HepG2 (cell line): ENCODE data around the gene UBE2B. TPM values are rescaled to one million over a fixed set of nuclear protein-coding genes. Genes with fewer than 3 reads are reported as not detected.

Source experiments
- CREB1 ChIP-seq, 2 experiments: fragments of 450-650 bp in 1 of 2; IDR thresholded peaks; 2 replicates each; pipeline ENCODE4 v1.6.1; 2016 to 2017; ENCODE audit warnings: control low read depth in 1 of 2, mild to moderate bottlenecking in 1 of 2, missing compliant biosample characterization in 1 of 2, missing genetic modification characterization in 1 of 2
- GFI1 ChIP-seq: sonication (generic); formaldehyde crosslinking; IDR thresholded peaks from 2 replicates; pipeline ENCODE4 v1.5.0; 2020; ENCODE audit warnings: missing genetic modification reagents, mild to moderate bottlenecking, borderline replicate concordance
- GTF2F1 ChIP-seq: fragments of 150-350 bp; IDR thresholded peaks from 2 replicates; pipeline ENCODE4 v1.6.1; 2014; ENCODE audit warnings: low read length
- JUN ChIP-seq: sonication (generic); formaldehyde crosslinking; IDR thresholded peaks from 2 replicates; pipeline ENCODE4 v1.4.0; 2020; ENCODE audit warnings: mild to moderate bottlenecking, missing genetic modification reagents
- NR2F2 ChIP-seq: IDR thresholded peaks from 2 replicates; pipeline ENCODE4 v1.6.1; 2012; ENCODE audit warnings: low read depth, inconsistent platforms, borderline replicate concordance
- TMF1 ChIP-seq: sonication (generic); formaldehyde crosslinking; IDR thresholded peaks from 2 replicates; pipeline ENCODE4 v1.8.1; 2022; ENCODE audit warnings: low read depth, missing genetic modification reagents
- ZNF713 ChIP-seq: sonication (generic); formaldehyde crosslinking; IDR thresholded peaks from 2 replicates; pipeline ENCODE4 v1.4.0; 2020; ENCODE audit warnings: mild to moderate bottlenecking, missing genetic modification reagents
- polyA plus RNA-seq, 8 experiments: library from polyadenylated mRNA; depleted of rRNA in 3 of 8; stranded (reverse) in 7 of 8; unstranded in 1 of 8; fragments of >200 nt; fragmentation: Illumina TruSeq in 4 of 8; extraction: Trizol in 4 of 8; gene quantifications; 2 replicates each; pipeline versions ENCODE4 v1.2.1 to v1.2.3, GENCODE V29; 2011 to 2016; ENCODE audit warnings: low read depth in 4 of 8, missing spikeins in 1 of 8, mixed read lengths in 1 of 8; ENCODE audit not compliant: insufficient read depth in 1 of 8
- total RNA-seq, 5 experiments: library from RNA; depleted of rRNA; stranded (reverse); fragments of >200 nt; fragmentation: Illumina TruSeq; extraction: Trizol; gene quantifications; 2 replicates each; pipeline ENCODE4 v1.2.3, GENCODE V29; 2016; ENCODE audit warnings: low read depth in 1 of 5
- TF ChIP-seq, protein P1 (sequence below): sonication (generic); formaldehyde crosslinking; conservative IDR thresholded peaks from 2 replicates; pipeline ENCODE4 v1.4.0; 2020; ENCODE audit warnings: missing genetic modification reagents
- TF ChIP-seq, protein P2 (sequence below): sonication (generic); formaldehyde crosslinking; conservative IDR thresholded peaks from 2 replicates; pipeline ENCODE4 v1.4.0; 2020; ENCODE audit warnings: missing genetic modification reagents
- TF ChIP-seq, protein P3 (sequence below): IDR thresholded peaks from 2 replicates; pipeline ENCODE4 v1.4.0; 2020; ENCODE audit warnings: mild to moderate bottlenecking, missing genetic modification reagents
- TF ChIP-seq, protein P4 (sequence below): IDR thresholded peaks from 2 replicates; pipeline ENCODE4 v1.6.1; 2012; ENCODE audit warnings: low read length, improper control_type of control experiment
- TF ChIP-seq, protein P5 (sequence below): sonication (generic); formaldehyde crosslinking; IDR thresholded peaks from 2 replicates; pipeline ENCODE4 v1.4.0; 2020; ENCODE audit warnings: mild to moderate bottlenecking, missing genetic modification reagents
- TF ChIP-seq, protein P6 (sequence below): sonication (generic); formaldehyde crosslinking; IDR thresholded peaks from 2 replicates; pipeline ENCODE4 v1.9.0; 2021; ENCODE audit warnings: missing genetic modification reagents, borderline replicate concordance

UBE2B gene
- total and polyA plus RNA-seq, 2 of the 13 experiments (the other 11 are each of a cell fraction or from before 2014, with no cell fraction given) = 25.2 to 56.0 TPM

DNA sequence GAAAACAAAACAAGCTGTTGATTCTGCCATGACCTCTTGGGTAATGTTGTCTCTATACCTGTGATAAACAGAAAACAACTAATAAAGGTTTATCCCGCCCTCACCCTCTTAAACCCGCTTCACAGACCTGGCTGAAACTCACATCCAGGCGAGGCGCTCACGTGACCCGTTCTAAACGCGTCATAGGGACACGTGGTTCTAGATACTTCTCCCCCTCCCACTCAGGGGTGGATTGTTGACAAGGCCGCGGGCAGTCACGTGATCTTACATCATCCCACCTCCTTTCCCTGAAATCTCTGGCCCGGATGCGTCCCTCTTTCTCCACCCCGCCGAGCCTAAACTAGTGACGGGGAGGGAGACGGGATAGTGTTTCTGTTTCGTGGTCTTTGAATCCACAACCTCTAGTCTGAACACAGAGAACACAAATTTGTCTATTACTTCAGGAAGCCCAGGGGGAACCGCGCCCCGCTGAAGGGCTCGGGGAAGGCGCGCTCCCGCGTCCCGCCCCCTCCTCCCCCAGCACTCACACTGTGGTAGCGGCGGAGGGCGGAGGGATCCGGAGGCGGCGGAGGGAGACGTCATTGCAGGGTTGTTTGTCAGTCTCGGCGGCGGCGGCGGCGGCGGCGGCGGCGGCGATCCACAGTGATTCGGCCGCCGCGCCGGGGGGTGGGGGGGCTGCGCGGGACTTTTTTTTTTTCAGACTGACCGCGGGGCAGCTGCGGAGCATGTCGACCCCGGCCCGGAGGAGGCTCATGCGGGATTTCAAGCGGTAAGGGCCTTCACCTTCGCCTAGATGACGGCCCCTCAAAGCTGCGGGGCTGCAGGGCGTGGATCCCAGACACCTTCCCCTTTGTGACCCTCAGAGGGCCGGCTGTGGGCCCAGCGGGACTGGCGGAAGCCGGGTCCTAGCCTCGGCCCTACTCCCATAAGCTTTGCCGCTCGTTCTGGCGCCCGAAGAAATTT is at the start of gene UBE2B (continued):
- TF ChIP-seq GFI1 (CRISPR knock-in tag) = peak; percentile 31; the same call in 1 of the 2 replicates
- TF ChIP-seq JUN (CRISPR knock-in tag) = peak; percentile 67
- peak; percentile 96 for TF ChIP-seq CREB1 (IDR thresholded peaks at IDR 0.05)
- TF ChIP-seq CREB1 (CRISPR knock-in tag; IDR thresholded peaks at IDR 0.05) = peak; percentile 96
- TF ChIP-seq, protein P1, sequence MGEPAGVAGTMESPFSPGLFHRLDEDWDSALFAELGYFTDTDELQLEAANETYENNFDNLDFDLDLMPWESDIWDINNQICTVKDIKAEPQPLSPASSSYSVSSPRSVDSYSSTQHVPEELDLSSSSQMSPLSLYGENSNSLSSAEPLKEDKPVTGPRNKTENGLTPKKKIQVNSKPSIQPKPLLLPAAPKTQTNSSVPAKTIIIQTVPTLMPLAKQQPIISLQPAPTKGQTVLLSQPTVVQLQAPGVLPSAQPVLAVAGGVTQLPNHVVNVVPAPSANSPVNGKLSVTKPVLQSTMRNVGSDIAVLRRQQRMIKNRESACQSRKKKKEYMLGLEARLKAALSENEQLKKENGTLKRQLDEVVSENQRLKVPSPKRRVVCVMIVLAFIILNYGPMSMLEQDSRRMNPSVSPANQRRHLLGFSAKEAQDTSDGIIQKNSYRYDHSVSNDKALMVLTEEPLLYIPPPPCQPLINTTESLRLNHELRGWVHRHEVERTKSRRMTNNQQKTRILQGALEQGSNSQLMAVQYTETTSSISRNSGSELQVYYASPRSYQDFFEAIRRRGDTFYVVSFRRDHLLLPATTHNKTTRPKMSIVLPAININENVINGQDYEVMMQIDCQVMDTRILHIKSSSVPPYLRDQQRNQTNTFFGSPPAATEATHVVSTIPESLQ (CRISPR knock-in tag) = 0 out of 2 replicates have a peak, but pooled peaks have one; percentile 96
- TF ChIP-seq TMF1 (CRISPR knock-in tag) = peak; percentile 70; the same call in 1 of the 2 replicates
- TF ChIP-seq ZNF713 (CRISPR knock-in tag) = no peak
- TF ChIP-seq, protein P2, sequence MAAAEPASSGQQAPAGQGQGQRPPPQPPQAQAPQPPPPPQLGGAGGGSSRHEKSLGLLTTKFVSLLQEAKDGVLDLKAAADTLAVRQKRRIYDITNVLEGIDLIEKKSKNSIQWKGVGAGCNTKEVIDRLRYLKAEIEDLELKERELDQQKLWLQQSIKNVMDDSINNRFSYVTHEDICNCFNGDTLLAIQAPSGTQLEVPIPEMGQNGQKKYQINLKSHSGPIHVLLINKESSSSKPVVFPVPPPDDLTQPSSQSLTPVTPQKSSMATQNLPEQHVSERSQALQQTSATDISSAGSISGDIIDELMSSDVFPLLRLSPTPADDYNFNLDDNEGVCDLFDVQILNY = 0 out of 2 replicates have a peak, but pooled peaks have one; percentile 43
- TF ChIP-seq, protein P3, sequence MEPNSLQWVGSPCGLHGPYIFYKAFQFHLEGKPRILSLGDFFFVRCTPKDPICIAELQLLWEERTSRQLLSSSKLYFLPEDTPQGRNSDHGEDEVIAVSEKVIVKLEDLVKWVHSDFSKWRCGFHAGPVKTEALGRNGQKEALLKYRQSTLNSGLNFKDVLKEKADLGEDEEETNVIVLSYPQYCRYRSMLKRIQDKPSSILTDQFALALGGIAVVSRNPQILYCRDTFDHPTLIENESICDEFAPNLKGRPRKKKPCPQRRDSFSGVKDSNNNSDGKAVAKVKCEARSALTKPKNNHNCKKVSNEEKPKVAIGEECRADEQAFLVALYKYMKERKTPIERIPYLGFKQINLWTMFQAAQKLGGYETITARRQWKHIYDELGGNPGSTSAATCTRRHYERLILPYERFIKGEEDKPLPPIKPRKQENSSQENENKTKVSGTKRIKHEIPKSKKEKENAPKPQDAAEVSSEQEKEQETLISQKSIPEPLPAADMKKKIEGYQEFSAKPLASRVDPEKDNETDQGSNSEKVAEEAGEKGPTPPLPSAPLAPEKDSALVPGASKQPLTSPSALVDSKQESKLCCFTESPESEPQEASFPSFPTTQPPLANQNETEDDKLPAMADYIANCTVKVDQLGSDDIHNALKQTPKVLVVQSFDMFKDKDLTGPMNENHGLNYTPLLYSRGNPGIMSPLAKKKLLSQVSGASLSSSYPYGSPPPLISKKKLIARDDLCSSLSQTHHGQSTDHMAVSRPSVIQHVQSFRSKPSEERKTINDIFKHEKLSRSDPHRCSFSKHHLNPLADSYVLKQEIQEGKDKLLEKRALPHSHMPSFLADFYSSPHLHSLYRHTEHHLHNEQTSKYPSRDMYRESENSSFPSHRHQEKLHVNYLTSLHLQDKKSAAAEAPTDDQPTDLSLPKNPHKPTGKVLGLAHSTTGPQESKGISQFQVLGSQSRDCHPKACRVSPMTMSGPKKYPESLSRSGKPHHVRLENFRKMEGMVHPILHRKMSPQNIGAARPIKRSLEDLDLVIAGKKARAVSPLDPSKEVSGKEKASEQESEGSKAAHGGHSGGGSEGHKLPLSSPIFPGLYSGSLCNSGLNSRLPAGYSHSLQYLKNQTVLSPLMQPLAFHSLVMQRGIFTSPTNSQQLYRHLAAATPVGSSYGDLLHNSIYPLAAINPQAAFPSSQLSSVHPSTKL (CRISPR knock-in tag) = peak; percentile 68
- TF ChIP-seq NR2F2 = 0 out of 2 replicates have a peak, but pooled peaks have one; percentile 26
- TF ChIP-seq, protein P4, sequence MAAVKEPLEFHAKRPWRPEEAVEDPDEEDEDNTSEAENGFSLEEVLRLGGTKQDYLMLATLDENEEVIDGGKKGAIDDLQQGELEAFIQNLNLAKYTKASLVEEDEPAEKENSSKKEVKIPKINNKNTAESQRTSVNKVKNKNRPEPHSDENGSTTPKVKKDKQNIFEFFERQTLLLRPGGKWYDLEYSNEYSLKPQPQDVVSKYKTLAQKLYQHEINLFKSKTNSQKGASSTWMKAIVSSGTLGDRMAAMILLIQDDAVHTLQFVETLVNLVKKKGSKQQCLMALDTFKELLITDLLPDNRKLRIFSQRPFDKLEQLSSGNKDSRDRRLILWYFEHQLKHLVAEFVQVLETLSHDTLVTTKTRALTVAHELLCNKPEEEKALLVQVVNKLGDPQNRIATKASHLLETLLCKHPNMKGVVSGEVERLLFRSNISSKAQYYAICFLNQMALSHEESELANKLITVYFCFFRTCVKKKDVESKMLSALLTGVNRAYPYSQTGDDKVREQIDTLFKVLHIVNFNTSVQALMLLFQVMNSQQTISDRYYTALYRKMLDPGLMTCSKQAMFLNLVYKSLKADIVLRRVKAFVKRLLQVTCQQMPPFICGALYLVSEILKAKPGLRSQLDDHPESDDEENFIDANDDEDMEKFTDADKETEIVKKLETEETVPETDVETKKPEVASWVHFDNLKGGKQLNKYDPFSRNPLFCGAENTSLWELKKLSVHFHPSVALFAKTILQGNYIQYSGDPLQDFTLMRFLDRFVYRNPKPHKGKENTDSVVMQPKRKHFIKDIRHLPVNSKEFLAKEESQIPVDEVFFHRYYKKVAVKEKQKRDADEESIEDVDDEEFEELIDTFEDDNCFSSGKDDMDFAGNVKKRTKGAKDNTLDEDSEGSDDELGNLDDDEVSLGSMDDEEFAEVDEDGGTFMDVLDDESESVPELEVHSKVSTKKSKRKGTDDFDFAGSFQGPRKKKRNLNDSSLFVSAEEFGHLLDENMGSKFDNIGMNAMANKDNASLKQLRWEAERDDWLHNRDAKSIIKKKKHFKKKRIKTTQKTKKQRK = no peak
- peak; percentile 97 for TF ChIP-seq GTF2F1
- TF ChIP-seq, protein P5, sequence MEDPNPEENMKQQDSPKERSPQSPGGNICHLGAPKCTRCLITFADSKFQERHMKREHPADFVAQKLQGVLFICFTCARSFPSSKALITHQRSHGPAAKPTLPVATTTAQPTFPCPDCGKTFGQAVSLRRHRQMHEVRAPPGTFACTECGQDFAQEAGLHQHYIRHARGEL (CRISPR knock-in tag) = no peak
- TF ChIP-seq, protein P6, sequence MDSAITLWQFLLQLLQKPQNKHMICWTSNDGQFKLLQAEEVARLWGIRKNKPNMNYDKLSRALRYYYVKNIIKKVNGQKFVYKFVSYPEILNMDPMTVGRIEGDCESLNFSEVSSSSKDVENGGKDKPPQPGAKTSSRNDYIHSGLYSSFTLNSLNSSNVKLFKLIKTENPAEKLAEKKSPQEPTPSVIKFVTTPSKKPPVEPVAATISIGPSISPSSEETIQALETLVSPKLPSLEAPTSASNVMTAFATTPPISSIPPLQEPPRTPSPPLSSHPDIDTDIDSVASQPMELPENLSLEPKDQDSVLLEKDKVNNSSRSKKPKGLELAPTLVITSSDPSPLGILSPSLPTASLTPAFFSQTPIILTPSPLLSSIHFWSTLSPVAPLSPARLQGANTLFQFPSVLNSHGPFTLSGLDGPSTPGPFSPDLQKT (CRISPR knock-in tag) = no peak
